Mucosa of descending colon (tissue), 3 donors: Measurements from ENCODE around the gene GCNT4. TPM values are rescaled to one million over a fixed set of nuclear protein-coding genes. Genes with fewer than 3 reads are reported as not detected.

Experiments used
- ATAC-seq: fragments of 200-7000 bp; cut with Tn5 transposase; one replicate; pipeline ENCODE4 v1.9.1; 2020; ENCODE audit warnings: mild to moderate bottlenecking, moderate library complexity
- DNase-seq, 3 donors: peaks; one replicate each; pipeline ENCODE4 v3.0.0-alpha.2; 2020
- H3K36me3 ChIP-seq: fragments of 200-600 bp; one replicate; pipeline ENCODE4 v1.8.0; 2021; ENCODE audit warnings: low read depth, mild to moderate bottlenecking
- H3K4me1 ChIP-seq: fragments of 200-600 bp; one replicate; pipeline ENCODE4 v1.8.0; 2021; ENCODE audit warnings: low read depth, mild to moderate bottlenecking
- H3K4me3 ChIP-seq: fragments of 200-600 bp; one replicate; pipeline ENCODE4 v1.8.0; 2021; ENCODE audit warnings: mild to moderate bottlenecking
- H3K9me3 ChIP-seq: fragments of 200-600 bp; one replicate; pipeline ENCODE4 v1.8.0; 2021; ENCODE audit warnings: mild to moderate bottlenecking
- intact Hi-C, 2 donors: fragments of 100-400 bp; cut with DNase I in 1 of 2; cut with micrococcal nuclease in 1 of 2; formaldehyde crosslinking; loops; one replicate each; pipeline versions ENCODE4 v1.11.0 to v1.11.1; 2022; cut with DNase I, micrococcal nuclease
- total RNA-seq, 3 donors: library from RNA; stranded (reverse); fragmentation: NEBNext Ultra II Directional in 2 of 3; extraction: Animal tissue kit (Norgen Biotek cat#: 25700) in 2 of 3; gene quantifications; one replicate each; pipeline versions ENCODE4 v1.2.1 to v1.2.4, GENCODE V29; 2021 to 2023
- TF ChIP-seq, protein P1 (sequence below): fragments of 200-600 bp; IDR thresholded peaks from one replicate; pipeline ENCODE4 v1.8.0; 2022; ENCODE audit warnings: antibody characterized with exemption, mild to moderate bottlenecking
- donor health status: DM: no; HTN: no; CAD: no; lungs with moderate emphysema.
- donor health status: DM: no; HTN: no; CAD: no.
- donor health status: DM: no; HTN: yes; CAD: no.

Gene GCNT4
- total RNA-seq, 3 donors from 2014 or later, result 0.92 to 6.1 (median 2.4) TPM

DNA sequence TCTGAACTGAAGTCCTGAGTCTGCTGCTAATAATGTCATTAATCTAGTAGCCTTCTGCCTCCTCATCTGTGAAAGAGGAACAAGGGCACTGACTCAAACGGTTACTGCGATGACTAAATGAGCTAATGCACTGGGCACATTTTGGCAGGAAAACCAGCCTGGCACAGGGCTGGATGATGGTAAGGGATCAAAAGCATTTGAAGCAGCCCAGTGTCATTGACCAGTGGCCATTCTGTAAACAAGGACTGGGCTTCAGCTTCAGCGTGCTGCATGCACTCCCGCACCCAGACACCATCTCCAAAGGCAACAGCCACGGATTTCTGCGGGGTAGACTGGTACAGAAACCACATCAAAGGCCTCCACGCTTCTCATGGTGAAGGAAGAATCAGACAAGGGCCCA is 8.0 kb downstream of the GCNT4 start:
- H3K4me1 ChIP-seq, result no peaks in the 10 kb centered on the region
- ATAC-seq (no peak), DNase-seq (no peak)
- intact Hi-C loops, result no loop called here
- H3K4me3 ChIP-seq, result no peak overlapping the region
- H3K36me3 ChIP-seq, result no peaks in the 10 kb centered on the region
- TF ChIP-seq, protein P1, sequence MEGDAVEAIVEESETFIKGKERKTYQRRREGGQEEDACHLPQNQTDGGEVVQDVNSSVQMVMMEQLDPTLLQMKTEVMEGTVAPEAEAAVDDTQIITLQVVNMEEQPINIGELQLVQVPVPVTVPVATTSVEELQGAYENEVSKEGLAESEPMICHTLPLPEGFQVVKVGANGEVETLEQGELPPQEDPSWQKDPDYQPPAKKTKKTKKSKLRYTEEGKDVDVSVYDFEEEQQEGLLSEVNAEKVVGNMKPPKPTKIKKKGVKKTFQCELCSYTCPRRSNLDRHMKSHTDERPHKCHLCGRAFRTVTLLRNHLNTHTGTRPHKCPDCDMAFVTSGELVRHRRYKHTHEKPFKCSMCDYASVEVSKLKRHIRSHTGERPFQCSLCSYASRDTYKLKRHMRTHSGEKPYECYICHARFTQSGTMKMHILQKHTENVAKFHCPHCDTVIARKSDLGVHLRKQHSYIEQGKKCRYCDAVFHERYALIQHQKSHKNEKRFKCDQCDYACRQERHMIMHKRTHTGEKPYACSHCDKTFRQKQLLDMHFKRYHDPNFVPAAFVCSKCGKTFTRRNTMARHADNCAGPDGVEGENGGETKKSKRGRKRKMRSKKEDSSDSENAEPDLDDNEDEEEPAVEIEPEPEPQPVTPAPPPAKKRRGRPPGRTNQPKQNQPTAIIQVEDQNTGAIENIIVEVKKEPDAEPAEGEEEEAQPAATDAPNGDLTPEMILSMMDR, result no peak
- no peaks in the 10 kb centered on the region for H3K9me3 ChIP-seq

DNA sequence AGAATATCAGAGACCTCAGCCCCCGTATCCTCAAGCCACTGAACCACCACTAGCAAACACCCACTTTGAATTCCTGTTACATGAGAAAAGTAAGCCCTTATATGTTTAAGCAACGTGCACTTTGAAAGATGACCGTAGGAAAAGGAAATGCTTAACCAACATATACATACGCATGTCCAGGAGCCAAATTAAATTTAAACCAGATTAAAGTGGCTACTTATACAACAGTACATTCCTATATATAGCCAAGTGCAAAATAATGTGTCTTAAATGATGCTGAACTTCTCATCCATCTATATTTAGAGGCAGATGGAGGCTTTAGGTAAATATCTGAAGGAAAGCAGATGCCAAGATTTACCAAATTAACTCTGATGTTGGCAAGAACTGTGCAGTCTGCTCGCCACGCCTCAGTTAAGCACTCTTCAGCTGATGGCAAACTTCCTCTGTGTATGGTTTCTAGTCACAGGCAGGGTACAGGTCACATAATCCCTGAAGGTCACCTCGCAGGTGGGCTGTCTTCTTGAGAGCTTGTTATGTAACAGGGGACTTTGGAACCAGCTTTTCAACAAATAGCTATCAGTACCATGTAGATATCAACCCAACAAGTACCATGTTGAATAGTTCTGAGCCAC is 8.6 kb downstream of the GCNT4 start:
- Histone ChIP-seq H3K4me1 (no peaks in the 10 kb centered on the region), H3K4me3 (no peak overlapping the region), H3K36me3 (no peaks in the 10 kb centered on the region), H3K9me3 (no peaks in the 10 kb centered on the region)
- DNase-seq (no peak), ATAC-seq (no peak)
- TF ChIP-seq, protein P1, result no peak
- intact Hi-C loops, result no loop called here

DNA sequence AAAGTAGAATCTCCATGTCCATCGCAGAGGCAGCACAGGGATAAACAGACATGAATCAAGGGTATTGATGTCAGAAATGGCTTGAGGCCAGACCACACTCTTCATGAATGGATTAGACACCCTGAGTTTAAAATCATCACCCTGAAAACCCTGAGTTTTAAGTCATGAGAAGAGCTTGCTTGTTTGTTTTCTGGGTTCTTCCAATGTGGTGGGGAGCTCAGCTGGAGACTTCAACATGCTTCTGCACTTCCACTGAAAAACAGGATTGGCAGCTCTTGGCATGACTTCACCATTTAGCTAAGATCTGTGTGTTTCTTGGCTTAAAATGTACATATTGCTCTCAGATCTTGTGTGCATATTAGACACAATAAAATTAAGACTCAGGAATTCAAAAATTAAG is 9.8 kb downstream of the GCNT4 start:
- no peak overlapping the region for H3K4me3 ChIP-seq
- intact Hi-C loops, result no loop called here
- H3K4me1 ChIP-seq, result no peaks in the 10 kb centered on the region
- no peaks in the 10 kb centered on the region for H3K36me3 ChIP-seq
- no peak for ATAC-seq
- TF ChIP-seq, protein P1, result no peak
- H3K9me3 ChIP-seq, result no peaks in the 10 kb centered on the region
- DNase-seq, result no peak

DNA sequence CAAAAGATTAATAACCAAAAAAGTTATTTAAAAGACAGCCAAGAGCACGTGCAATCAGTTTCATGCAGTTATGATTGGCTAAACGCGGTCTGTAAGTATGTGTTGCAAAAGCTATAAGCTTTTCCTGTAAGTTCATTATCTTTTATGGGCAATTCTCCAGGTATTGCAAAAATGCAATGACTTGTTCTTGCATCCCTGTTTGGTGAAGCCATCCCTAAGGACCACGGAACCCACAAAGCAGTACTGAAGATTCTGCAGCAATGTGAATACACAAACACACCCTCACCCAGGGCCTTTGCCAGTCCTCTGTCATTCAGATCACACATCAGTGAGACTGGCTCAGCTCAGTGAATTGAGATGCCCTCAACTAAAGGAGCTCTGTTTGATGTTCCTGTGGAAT is 11.4 kb downstream of the GCNT4 start:
- H3K36me3 ChIP-seq, result no peaks in the 10 kb centered on the region
- H3K4me1 ChIP-seq, result no peaks in the 10 kb centered on the region
- no peak overlapping the region for H3K4me3 ChIP-seq
- no peaks in the 10 kb centered on the region for H3K9me3 ChIP-seq
- intact Hi-C loops, result no loop called here
- ATAC-seq (no peak), DNase-seq (no peak)
- TF ChIP-seq, protein P1, result no peak

DNA sequence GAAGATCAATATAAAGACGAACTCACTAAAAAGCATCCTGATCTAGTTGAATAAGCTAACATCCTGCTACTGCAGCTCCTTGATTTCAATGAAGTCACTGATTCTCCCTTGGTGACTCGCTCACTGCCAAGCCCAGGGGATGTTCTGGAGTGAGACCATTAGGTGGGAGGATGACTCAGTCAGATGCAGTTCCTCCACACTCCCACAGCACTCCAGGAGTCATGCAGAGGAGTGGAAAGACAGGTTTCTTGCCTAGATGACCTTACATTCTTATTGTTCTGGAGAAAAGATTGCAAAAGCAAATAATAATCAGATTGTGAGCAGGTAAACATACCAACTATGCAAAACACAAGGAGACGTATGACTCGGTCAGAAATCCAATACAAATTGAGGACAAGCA is 15.3 kb downstream of the GCNT4 start:
- DNase-seq (no peak), ATAC-seq (peak; percentile 83)
- TF ChIP-seq, protein P1, result no peak

More for the DNA sequence above, 15.3 kb downstream of the GCNT4 start:
- intact Hi-C loops, result no loop called here
- Histone ChIP-seq H3K9me3 (no peaks in the 10 kb centered on the region), H3K4me3 (no peak overlapping the region), H3K4me1 (peaks cover 2% of the 10 kb centered on the region), H3K36me3 (no peaks in the 10 kb centered on the region)
